NCI-H2227 (cell line): ENCODE results near the gene ANXA4.
A peak's percentile ranks its signal among the peaks of the same experiment; 100 is the strongest.

Source experiments
- DNase-seq: peaks from one replicate; lab custom pipeline; 2025; ENCODE audit not compliant: unreplicated experiment; lab: John Stamatoyannopoulos, UW

Gene ANXA4

GRCh38 chr2:69776886-69777785, 35.2 kb downstream of the ANXA4 start:
- DNase-seq, result no peak

GRCh38 chr2:69777786-69778105, 35.8 kb downstream of the ANXA4 start:
- DNase-seq, result no peak

DNA sequence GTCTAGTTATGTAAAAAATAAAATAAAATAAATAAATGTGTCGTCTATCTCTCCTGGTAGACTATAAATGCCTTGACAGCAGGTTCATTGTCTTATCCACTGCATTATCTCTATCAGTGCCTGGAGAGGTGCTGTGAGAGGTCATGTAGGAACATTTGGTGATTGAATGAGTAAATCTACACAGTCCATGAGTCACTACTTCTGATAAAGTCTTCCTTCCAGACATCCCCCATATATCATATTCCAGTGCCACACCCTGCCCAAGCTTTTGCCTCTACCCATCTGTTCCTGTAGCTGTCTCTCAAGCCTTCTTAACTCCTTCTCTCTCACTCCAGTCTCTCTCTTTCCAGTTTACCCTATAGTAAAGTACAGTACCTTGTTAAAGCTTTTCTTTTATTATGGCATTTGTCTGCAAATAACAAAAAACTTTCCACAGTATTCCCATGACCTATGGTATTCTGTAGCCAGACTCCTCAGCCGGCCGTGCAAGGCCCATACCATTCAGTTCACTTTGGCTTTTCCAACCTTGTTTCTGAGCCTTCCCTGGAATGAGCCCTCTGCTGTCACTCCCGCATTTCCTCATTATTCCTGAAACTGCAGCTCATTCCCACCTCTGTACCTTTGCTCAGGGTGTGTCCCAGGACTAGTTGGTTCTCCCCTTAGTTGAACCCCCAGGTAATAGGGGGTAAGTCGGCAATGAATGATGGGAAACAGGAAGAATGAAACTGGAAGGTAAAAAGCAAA, 37.5 kb downstream of the ANXA4 start:
- no peak for DNase-seq

- DNase-seq, result peak; percentile 8
Observed at GRCh38 chr2:69780921-69781320, 39.0 kb downstream of the ANXA4 start.

DNA sequence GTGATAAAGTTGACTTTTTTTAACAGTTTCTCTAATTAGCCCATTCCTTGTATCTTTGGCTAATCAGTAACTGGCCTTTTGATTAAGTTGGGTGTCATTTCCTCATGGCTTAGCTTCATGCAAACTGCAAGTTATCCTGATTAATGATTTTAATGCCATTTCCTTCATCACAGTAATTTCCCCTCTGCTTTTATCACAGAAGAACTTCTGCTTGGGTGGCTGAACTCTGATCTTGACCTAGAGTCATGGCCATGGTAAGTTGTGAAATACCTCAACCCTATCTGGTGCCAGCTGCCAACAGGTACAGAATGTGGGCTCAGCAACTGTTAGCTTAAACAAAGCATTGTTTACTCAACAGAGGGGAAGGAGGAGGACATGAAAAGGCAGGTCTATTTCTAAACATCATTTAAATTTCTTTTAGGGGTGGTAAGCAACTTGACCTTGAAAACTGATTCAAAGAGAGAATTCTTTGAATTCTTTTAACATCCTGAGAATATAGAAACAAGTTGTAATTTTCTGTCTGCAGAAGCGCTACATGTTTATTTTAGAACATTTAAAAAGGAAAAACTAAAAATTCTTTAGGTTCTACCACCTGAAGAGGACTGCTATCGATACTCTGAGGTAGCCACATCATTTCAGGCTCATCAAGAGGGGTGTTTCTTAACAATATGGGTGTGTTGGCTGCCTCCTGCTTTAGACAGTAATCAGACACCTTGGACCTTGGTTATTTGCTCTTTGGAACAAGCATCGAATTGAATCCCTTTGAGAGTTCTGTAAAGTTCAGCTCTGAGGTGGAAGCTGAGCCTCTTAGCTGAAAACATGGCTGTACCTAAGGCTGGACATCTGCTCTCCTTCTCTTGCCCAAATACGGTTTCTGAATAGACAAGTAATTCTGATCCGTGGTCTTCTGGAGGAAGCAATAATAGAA, 39.7 kb downstream of the ANXA4 start:
- no peak for DNase-seq

GRCh38 chr2:69784228-69784627, 42.3 kb downstream of the ANXA4 start:
- no peak for DNase-seq

GRCh38 chr2:69785358-69785757, 43.4 kb downstream of the ANXA4 start:
- no peak for DNase-seq

DNA sequence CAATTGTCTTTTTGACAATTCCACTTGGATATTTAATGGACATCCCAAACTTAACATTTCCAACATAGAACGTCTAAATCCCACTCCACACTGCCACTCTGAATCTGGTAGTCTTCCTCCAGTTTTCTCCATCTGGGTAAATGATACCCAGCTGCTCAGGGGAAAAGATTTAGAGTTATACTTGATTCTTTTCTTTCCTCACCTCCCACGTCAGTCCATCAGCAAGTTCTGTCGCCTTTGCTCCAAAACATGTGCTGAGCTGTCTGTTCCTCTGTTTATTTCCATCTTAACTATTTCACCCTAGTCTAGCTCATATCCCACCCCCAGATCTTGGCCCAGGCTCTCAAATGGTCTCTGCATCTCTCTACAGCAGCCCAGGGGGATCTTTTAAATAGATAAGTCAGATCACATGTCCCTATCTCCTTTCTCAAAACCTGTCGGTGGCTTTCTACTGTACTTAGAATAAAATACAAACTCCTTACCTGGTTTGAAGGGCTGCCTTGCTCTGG, 44.2 kb downstream of the ANXA4 start:
- no peak for DNase-seq

GRCh38 chr2:69789175-69789721, 47.3 kb downstream of the ANXA4 start:
- DNase-seq, result no peak

GRCh38 chr2:69789772-69790600, 48.1 kb downstream of the ANXA4 start:
- DNase-seq, result peak; percentile 32

DNA sequence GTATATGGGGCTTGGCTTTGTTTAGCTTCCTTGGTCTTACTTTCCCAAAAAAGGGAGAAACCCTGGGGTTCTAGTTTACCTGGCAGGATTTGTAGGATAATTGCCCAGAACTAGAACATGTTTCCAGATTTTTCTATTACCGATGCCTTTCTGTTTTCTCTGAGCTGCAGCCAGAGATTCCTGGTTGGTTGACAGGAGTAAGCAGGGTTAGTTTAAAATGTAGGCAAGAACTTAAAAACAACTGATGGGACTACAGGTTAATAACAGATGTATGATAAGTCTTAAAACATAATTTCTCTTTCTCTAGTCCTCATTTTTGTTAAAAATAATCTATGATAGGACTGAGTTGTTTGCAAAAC, 48.6 kb downstream of the ANXA4 start:
- no peak for DNase-seq

- DNase-seq, result no peak
Observed at GRCh38 chr2:69791045-69791444, 49.1 kb downstream of the ANXA4 start.

GRCh38 chr2:69796174-69796573, 54.2 kb downstream of the ANXA4 start:
- no peak for DNase-seq

GRCh38 chr2:69797235-69797634, 55.3 kb downstream of the ANXA4 start:
- no peak for DNase-seq

GRCh38 chr2:69797836-69798289, 55.9 kb downstream of the ANXA4 start:
- DNase-seq, result no peak

GRCh38 chr2:69798290-69798908, 56.5 kb downstream of the ANXA4 start:
- DNase-seq, result no peak

- no peak for DNase-seq
Observed at GRCh38 chr2:69798909-69799526, 57.1 kb downstream of the ANXA4 start.

- no peak for DNase-seq
Observed at GRCh38 chr2:69801745-69802290, 59.9 kb downstream of the ANXA4 start.
